GM12864 (cell line): ENCODE results near the gene PNKP.

Experiments used
- DNase-seq: peaks from one replicate; pipeline ENCODE4 v3.0.0-alpha.2; 2011; ENCODE audit warnings: low read depth
- H3K4me3 ChIP-seq: 2 replicates; pipeline ENCODE4 v1.5.1; 2011; ENCODE audit warnings: mild to moderate bottlenecking, low read depth, low read length, control low read depth
- CTCF ChIP-seq: IDR thresholded peaks from 2 replicates; pipeline ENCODE4 v1.5.1; 2011; ENCODE audit warnings: low read depth, mild to moderate bottlenecking, moderate library complexity, low read length, control low read depth, inconsistent platforms; ENCODE audit errors: missing control alignments

PNKP gene

GRCh38 chr19:49908480-49909420, 41.4 kb upstream of the PNKP start:
- no peak for DNase-seq
- H3K4me3 ChIP-seq, result no peak overlapping the region
- no peak for TF ChIP-seq CTCF

- no peak for DNase-seq
- TF ChIP-seq CTCF, result no peak
- H3K4me3 ChIP-seq, result no peak overlapping the region
These were observed 40.5 kb upstream of the PNKP start for GRCh38 chr19:49907745-49908446.

- no peak for TF ChIP-seq CTCF
- H3K4me3 ChIP-seq, result peak overlapping the region; percentile 3
- DNase-seq, result no peak
These were observed 39.6 kb upstream of the PNKP start for GRCh38 chr19:49906879-49907564.

- peak overlapping the region; percentile 35 for H3K4me3 ChIP-seq
- DNase-seq, result no peak
- no peak for TF ChIP-seq CTCF
These were observed 36.8 kb upstream of the PNKP start for GRCh38 chr19:49904136-49904535.

- H3K4me3 ChIP-seq, result peak within 1 kb of the TSS; percentile 59
- TF ChIP-seq CTCF, result no peak
- DNase-seq, result peak; percentile 84
These were observed 29.7 kb upstream of the PNKP start, which contains the start of gene IL4I1 for GRCh38 chr19:49896863-49897621. Gene IL4I1, minus strand, starts transcription at chr19:49896887. Its CDS starts 727 bp downstream, at chr19:49896160.
